GM19372 (cell line): ENCODE measurements around the gene ATF6.

Experiments
- ATAC-seq: cut with Tn5 transposase; IDR thresholded peaks from one replicate; pipeline ENCODE4 v1.9.1; 2021; ENCODE audit warnings: mild to moderate bottlenecking, low read depth, moderate library complexity; ENCODE audit not compliant: unreplicated experiment

The ATF6 gene

DNA sequence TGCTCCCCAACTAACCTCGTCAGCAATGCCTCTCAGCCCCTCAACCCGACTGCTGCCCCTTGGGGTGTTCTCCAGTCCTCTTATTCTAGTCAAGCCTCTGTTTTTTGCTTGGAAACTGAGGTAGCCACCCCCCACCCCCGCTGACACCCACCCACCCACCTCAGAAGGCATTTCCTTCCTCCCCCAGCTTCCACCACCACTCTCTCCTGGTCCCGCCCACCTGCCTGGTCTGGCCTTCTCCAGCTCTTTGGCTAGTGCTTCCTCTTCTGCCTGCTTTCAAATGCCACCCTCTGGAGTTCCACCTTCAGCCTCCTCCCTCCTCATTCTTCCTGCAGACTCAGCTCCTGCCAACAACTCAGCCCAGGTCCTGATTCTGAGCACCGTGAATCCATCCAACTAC, 222.3 kb downstream of the ATF6 start:
- ATAC-seq: no peak

DNA sequence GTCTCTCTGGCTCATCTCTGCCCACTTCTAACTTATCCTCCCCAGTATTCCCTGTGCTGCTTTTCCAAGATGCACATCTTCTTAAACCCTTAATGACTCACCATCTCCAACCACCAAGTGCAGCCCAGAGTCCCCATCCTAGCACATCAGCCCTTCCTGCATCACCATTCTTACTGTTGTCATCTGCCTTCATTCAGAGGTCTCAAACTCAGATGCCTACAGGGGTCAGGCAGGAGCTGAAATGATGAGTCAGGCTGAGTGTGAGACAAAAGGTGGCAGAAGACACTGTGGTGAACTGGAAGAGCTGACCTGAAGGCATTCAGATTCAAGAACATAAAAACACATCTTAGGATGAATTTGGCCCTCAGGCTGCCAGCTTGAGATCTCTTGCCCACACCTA, 223.0 kb downstream of the ATF6 start:
- ATAC-seq: no peak

DNA sequence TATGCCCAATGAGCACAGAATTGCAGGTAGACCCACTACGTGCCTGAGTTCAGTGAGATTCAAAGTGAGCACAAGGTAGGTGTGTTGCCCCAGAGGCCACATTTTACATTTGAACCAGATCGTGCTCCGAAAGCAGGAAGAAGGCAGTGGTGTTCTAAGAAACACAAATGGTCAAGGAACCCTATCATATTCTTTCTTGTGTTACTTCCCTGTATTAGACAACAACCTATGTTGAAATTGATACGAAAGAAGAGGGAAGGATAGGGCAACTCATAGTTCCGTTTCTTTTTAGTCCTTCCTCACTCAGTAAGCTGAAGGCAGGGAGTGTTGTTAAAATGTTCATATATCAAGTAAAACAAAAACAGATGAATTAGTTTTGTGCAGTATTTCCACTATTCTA, 223.7 kb downstream of the ATF6 start:
- no peak for ATAC-seq

DNA sequence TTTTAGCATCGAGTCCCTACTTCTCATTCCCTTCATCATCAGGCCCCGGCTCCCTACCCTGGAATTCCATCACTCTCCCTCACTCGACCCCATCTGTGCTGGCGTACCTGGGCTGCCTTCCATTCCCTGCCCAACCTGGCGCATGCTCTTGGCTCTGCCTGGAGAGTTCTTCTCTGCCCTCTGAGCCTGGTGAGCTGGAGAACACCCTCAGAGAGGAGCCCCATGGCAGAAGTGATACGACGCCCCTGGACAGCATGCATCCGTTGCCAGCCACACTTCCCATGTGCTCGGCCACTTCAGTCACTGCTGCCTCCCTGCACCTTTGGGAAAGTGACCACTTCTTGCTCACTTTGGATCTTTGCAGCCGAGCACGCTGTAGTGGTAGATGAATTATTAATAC, 227.5 kb downstream of the ATF6 start:
- no peak for ATAC-seq

DNA sequence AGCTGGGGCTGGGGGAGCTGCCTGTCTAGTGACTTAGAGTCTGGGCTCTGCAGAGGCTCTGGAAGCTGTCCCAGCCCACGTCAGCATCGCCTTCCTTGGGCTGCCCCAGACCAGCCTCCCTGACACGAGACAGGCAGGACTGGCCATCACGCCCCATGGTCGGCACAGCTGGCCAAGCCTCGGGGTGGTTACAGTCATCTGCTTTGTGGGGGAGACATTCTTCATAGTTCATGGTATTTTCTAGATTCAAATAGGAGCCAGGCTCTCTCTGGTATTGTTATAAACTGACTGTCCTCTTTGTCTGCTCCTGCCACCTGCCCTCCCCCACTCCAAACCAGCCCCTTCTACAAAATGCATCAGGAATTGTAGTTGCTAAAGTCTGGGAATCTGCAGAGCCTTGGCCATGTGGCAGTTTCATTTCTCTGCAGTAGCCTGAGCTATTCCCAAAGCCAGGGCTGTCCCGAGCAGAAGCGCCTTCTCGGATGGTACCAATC, 228.1 kb downstream of the ATF6 start:
- ATAC-seq: no peak

DNA sequence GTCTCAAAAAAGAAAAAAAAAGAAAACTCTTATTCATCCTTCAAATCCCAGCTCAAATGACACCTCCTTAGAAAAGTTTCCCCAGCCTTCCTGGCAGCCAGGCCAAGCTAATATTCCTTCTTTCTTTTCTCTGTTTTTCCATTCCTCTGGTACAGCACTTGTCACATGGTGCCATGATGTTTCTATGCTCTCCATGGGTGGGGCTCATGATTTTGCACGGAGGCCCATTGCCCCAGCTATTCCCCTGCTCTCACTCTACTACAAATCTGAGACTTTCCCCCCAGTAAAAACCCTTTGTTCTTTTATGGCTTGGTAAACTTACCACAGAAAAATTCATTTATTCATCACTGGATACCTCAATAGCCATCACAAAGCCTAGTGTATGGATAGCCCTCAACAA, 231.0 kb downstream of the ATF6 start:
- ATAC-seq: no peak

DNA sequence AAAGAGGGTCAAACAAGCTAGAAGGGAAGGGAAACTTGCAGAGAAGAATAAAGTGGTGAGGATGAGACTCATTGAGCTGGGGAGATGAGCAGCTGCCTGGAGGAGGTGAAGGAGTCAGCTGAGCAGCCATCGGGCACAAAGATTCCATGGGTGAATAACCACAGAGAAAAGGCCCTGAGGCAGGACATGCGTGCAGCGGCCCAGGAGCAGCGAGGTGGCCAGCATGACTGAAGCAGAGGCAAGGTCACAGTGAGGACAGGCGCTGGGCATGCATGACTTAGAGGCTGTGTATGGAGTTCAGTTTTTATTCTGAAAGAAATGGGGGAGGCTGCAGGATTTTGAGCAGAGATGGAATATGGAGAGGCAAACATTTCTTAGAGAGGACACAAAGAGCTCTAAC, 232.7 kb downstream of the ATF6 start:
- no peak for ATAC-seq

DNA sequence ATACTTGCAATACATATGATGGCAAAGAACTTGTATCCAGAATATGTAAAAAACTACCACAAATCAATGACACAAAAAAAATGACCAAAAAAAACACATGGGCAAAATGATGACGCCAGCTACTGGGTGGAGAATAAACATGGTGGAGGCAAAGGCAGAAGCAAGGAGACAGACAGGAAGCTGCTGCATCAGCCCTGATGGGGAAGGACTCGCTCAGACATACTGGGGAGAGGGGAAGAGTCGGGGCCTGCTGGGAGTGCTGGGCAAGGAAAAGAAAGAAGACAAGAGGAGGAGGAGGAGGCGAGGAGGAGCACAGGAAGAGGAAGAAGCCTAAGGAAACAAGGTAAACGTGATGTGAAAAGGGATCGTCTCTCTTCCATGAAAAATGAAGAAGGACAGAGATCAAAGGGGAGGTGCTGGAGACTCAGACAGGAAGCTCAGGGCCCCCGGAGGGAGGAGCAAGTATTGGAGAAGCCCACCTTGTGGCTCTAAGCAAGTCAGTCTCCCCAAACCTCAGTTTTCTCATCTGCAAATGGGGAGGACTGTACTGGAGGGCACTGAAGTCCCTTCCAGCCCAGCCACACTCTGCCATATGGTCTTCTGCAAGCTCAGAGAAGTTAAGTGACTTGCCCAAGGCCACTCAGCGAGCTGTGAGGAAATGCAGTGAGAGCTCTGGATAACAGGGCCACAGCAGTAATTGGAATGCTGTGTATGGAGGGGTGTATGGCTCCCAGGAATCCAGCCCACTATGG, 233.4 kb downstream of the ATF6 start:
- no peak for ATAC-seq

DNA sequence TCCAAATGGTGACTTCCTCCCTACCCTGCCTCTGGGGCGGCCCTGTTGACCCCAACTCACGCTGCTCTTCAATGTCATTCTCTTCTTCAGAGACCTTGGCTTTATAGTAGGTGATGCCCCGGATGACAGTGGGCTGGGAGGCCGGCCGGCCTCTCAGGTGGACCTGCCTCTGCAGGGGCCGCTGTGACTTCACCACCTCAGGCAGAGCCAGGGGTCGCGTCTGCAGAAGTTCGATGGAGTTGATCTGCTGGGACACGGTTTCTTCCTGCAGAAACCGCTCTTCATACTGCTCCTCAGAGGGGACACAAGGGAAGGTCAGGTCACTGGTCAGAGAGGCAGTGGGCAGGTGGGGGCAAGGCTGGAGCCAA, 233.9 kb downstream of the ATF6 start:
- no peak for ATAC-seq

DNA sequence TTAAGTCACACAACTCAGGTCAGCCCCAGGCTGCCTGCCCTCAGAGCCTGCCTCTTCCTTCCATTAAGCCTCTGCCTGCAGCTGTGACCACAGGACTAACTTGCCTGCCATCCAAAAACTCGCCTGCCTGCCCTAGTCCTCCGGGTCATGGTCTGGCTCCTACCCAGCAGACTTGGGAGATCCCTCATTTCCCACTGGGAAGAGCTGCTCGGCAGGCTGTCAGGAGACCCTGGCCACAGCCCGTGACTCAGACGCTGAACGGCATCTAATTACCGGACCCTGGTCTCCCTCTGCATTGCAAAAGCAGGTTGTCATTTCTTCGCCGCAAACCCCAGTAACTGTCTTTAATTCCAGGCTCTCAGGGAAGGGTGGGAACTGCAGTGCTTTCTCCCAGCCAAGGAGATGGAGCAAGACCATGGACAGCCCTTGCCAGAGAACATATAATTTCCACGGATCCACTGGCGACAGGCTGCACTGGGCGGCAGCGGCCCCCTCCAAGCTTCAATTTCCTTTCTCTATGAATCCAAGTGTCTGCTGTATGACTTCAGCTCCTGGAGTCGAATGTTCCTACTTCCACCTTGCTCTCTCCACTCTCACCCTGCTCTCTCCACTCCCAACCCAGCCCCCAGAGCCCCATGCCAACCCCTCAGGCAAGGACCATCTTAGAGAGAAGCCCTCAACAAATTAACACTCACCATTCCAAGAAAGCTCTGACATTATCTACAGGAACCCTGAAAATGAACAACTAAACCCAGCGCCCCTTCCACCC, 237.1 kb downstream of the ATF6 start:
- no peak for ATAC-seq

DNA sequence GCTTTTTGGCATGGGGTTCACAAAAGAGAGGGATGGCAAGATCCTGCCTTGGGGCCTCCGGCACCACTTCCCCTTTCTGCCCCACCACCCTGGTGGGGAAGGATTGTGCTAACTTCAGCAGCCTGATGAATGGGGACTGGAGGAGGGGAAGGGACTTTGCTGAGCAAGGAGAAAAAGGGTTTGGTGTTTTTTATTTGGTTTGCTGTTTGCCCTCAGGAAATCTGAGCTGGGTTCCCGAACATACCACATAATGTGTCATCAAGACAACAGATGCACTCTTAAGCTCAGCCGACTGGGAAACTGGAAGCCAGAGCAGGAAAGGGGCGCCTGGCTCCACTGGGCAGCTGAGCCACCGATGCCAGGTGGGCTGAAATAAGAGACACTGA, 237.7 kb downstream of the ATF6 start:
- ATAC-seq: no peak

DNA sequence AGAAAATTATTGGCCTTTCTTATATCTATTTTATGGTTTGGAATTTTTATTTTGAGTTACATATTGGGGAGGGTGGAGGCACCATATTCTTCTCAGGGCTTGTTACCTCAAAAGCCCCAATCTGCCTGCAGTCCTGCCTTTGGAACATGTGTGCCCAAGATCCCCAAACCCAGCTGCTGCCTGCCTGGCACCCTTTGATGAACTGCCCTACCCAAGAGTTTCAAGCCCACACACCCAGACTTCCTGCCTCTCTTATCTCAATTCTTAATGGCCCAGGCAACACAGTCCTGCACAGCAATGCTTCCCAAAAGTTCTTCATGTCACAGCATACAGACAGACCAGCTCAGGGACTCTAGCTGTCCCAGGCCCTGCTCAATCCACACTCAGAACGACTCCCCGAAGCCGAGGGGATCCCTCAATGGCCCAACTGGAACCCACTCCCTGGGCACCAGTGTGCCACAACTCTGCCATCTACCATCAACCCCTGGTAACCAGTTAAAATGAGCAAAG, 238.4 kb downstream of the ATF6 start:
- no peak for ATAC-seq

DNA sequence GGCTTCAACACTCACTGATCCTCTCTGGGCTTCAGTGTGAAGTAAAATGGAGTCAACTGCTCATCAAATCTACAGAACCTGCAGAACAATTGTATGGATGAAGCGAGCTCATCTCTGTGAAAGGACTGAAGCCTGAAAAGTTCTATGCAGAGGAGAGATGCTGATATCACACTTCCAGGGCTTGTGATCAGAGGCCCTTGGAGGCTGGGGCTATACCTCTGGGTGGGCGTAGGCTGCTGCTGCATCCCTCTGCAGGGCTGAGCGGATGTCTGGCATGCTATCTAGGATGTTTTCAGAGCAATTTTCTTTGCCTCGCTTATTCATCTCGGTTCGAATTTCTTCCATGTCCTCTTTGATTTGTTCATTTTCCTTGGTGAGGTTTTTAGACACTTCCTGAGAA, 240.0 kb downstream of the ATF6 start:
- no peak for ATAC-seq

DNA sequence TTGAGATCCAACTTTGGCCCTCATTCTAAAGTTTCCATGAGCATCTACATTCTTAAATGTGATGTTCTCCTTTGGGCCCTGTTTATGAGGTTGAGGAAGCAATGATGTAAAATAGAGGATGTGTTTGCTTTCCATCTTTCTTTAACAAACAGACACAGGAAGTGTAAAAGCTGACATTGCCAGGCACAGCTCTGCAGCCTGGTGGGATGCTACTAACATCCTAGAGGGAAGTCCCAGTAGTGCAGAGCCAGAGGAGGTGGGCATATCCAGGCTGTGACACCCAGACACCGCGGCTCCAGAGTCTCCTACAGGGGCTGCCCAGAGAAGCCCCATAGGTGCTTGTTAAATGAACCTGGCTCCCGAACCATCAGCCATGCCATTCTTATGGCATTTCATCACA, 241.3 kb downstream of the ATF6 start:
- no peak for ATAC-seq

DNA sequence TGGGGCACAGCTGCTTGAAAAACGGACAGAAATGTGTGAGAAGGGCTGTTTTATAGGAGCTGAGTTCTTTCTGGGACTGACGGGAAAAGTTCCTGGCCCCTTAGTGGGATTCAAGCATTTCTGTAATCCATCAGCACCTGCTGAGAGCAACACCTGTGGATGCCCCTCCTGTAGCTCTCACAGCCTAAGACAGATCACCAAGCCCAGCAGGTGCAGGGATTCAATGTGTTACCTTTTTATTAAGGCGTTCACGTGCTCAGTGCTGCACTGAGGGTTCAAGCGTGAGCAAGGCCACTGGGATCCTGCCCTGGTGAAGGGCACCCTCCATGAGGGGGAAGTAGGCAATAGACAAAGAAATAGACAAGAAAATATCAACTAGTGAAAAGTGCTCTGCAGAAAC, 242.7 kb downstream of the ATF6 start:
- ATAC-seq: no peak

DNA sequence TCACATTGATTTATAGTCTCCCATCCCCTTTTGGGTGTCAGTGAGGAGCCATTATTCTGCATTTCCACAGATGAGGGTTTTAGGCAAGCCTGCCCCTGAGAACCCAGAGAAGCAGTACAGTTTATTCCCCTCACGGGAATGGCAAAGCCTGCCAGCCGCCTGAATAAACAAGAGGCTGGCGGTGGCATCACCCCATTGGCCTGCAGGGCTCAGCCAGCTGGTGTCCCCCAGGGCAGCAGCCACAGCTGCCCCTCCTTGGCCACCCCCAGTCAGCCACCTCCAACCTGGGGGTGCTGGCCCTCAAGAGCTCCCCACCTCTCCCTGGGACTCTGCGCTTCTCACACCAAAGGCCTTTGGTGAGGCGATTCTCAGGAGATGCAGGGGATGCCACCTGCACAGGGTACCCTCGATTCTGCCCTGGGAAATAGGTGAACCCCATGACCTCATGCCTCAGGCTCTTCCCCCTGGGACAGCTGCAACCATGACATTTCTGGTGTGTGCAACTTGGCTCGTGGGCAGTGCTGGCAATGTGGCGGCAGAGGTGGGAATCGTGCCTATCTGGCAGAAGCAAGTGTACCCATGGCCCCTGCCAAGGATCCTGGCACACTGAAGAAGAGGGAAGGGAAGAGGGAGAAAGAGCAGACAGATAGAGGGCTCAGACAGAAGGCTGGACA, 243.5 kb downstream of the ATF6 start:
- ATAC-seq: no peak

DNA sequence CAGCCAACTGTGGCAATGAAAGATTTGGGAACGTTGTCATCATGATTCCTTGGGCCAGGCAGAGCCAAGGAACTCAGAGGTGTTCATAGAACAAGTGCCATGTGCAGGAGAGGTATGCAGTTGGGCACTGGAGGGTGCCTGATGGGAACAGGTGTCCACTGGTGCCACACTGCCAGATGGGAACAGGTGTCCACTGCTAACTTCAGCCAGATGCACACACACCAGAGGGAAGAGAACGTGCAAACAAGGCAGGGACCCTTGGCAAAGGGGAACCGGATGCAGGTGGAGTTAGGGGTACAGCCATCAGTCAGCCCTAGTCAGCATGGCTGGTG, 244.0 kb downstream of the ATF6 start:
- ATAC-seq: no peak

DNA sequence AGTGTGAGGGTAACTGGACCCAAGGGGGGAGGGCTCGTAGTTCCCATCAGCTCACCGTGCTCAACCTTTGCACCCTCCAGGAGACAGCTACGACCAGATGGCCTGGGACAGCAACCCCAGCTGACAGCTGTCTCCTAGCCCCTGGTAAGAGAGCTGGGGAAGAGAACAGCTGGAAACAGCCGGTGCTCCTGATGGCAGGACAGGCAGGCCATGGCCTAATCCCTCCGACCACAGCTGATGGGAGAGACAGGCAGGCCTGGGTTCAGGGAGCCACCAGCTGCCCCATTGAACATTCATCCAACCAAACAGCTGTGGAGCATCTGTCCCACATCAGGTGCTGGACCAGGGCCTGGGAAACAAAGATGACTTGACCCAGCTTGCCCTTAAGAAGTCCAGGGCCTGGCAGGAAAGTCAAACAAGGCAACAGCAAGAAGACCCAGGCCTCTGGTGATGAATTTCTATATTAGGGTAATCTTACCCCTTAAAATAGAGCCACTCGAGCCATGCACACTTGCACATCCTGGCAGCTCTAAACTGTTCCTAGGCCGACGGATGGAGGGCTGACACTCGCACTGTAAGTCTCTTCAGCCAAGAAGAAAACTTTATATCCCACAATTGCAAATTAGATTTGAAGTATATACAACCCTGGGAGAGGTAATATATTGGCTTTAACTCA, 245.4 kb downstream of the ATF6 start:
- no peak for ATAC-seq

DNA sequence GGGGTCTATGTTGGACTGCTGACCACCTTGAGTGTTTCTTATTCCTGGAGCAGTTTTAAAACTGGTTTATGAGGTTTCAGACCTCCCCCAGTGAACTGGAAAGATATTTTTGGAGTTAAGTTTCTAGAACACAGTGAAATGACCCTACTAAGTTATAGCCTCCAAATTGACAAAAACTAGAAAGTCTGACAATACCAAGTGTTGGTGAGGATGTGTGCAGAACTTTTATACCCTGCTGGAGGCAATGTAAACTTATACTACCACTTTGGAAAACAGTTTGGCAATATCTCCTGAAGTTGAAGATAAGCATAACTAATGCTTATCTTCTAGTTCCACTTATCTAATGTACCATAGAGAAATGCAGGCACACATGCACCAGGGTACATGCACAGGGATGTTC, 247.2 kb downstream of the ATF6 start:
- no peak for ATAC-seq
